WTC11 (cell line): ENCODE measurements around the gene CEP19. TPM values are rescaled to one million over a fixed set of nuclear protein-coding genes. Genes with fewer than 3 reads are reported as not detected.
"Not testable (repeated sequence)": the region's sequence is repeated elsewhere in the genome, so short reads cannot be mapped to it uniquely, and the experiment has no call there.

Experiments
- ATAC-seq: fragments of 200-7000 bp; cut with Tn5 transposase; 2 replicates; pipeline ENCODE4 v1.10.0; 2021; ENCODE audit warnings: mild to moderate bottlenecking, moderate library complexity
- CTCF ChIA-PET: fragments of 300-600 bp; sonication (Branson Sonifier 250); formaldehyde crosslinking; loops from one replicate; lab custom pipeline; 2021; ENCODE audit warnings: antibody characterized with exemption; lab: Charles Lee
- POLR2A ChIA-PET: fragments of 350-600 bp; sonication (Branson Sonifier 250); formaldehyde crosslinking; loops from one replicate; lab custom pipeline; 2021; ENCODE audit warnings: antibody characterized with exemption; lab: Charles Lee
- DNase-seq: peaks from one replicate; pipeline ENCODE4 v3.0.0; 2021; ENCODE audit warnings: low spot score
- H3K27ac Mint-ChIP-seq: 2 replicates; pipeline ENCODE4 v1.8.0; 2021; ENCODE audit warnings: mixed read lengths
- H3K27me3 Mint-ChIP-seq: 2 replicates; pipeline ENCODE4 v1.8.0; 2021; ENCODE audit warnings: low read depth, mild to moderate bottlenecking, moderate library complexity, mixed read lengths
- H3K36me3 Mint-ChIP-seq: 2 replicates; pipeline ENCODE4 v1.8.0; 2021; ENCODE audit warnings: mixed read lengths
- H3K4me1 Mint-ChIP-seq: 2 replicates; pipeline ENCODE4 v1.8.0; 2022; ENCODE audit warnings: mixed read lengths
- H3K4me3 Mint-ChIP-seq: 2 replicates; pipeline ENCODE4 v1.8.0; 2021; ENCODE audit warnings: mild to moderate bottlenecking, moderate library complexity, mixed read lengths
- H3K9me3 Mint-ChIP-seq: 2 replicates; pipeline ENCODE4 v1.8.0; 2021; ENCODE audit warnings: mixed read lengths
- ATF3 ChIP-seq: sonication (generic); formaldehyde crosslinking; conservative IDR thresholded peaks from 2 replicates; pipeline ENCODE4 v1.8.1; 2022; ENCODE audit warnings: mild to moderate bottlenecking, missing genetic modification reagents
- CREM ChIP-seq: sonication (generic); formaldehyde crosslinking; IDR thresholded peaks from 2 replicates; pipeline ENCODE4 v1.8.1; 2022; ENCODE audit warnings: mild to moderate bottlenecking, missing genetic modification reagents, moderate library complexity
- ESRRA ChIP-seq: sonication (generic); formaldehyde crosslinking; IDR thresholded peaks from 2 replicates; pipeline ENCODE4 v1.8.1; 2022; ENCODE audit warnings: mild to moderate bottlenecking, missing genetic modification reagents, borderline replicate concordance
- IRF1 ChIP-seq: sonication (generic); formaldehyde crosslinking; IDR thresholded peaks from 2 replicates; pipeline ENCODE4 v1.8.0; 2023; ENCODE audit warnings: missing genetic modification reagents
- JUN ChIP-seq: sonication (generic); formaldehyde crosslinking; IDR thresholded peaks from 2 replicates; pipeline ENCODE4 v1.8.0; 2023; ENCODE audit warnings: mild to moderate bottlenecking, missing genetic modification reagents
- NFE2L1 ChIP-seq: sonication (generic); formaldehyde crosslinking; IDR thresholded peaks from 2 replicates; pipeline ENCODE4 v1.8.1; 2023; ENCODE audit warnings: missing genetic modification reagents
- NFYB ChIP-seq: sonication (generic); formaldehyde crosslinking; conservative IDR thresholded peaks from 2 replicates; pipeline ENCODE4 v1.8.0; 2022; ENCODE audit warnings: low read depth, missing genetic modification reagents
- NR1H2 ChIP-seq: sonication (generic); formaldehyde crosslinking; IDR thresholded peaks from 2 replicates; pipeline ENCODE4 v1.9.0; 2021; ENCODE audit warnings: mild to moderate bottlenecking, moderate library complexity, missing genetic modification reagents
- NR3C1 ChIP-seq: sonication (generic); formaldehyde crosslinking; conservative IDR thresholded peaks from 2 replicates; pipeline ENCODE4 v1.8.1; 2023; ENCODE audit warnings: low read depth, mild to moderate bottlenecking, missing genetic modification reagents
- OVOL2 ChIP-seq: fragments of 250-450 bp; sonication (Bioruptor Pico); IDR thresholded peaks from 2 replicates; pipeline ENCODE4 v1.9.0; 2021; ENCODE audit warnings: mild to moderate bottlenecking, borderline replicate concordance
- PRDM15 ChIP-seq: sonication (generic); formaldehyde crosslinking; IDR thresholded peaks from 2 replicates; pipeline ENCODE4 v1.8.0; 2022; ENCODE audit warnings: missing genetic modification reagents
- STAT6 ChIP-seq: sonication (generic); formaldehyde crosslinking; conservative IDR thresholded peaks from 2 replicates; pipeline ENCODE4 v1.8.1; 2023; ENCODE audit warnings: mild to moderate bottlenecking, low read depth, missing genetic modification reagents, moderate library complexity
- TEAD1 ChIP-seq: sonication (generic); formaldehyde crosslinking; IDR thresholded peaks from 2 replicates; pipeline ENCODE4 v1.8.0; 2022; ENCODE audit warnings: mild to moderate bottlenecking, missing genetic modification reagents
- ZNF219 ChIP-seq: sonication (generic); formaldehyde crosslinking; IDR thresholded peaks from 2 replicates; pipeline ENCODE4 v1.8.0; 2023; ENCODE audit warnings: missing genetic modification reagents, mild to moderate bottlenecking, borderline replicate concordance
- ZNF396 ChIP-seq: fragments of 250-450 bp; sonication (Bioruptor Pico); IDR thresholded peaks from 2 replicates; pipeline ENCODE4 v1.8.0; 2021; ENCODE audit warnings: mild to moderate bottlenecking, moderate library complexity, borderline replicate concordance
- total RNA-seq: library from RNA; stranded (reverse); gene quantifications from 3 replicates; pipeline ENCODE4 v1.2.3, GENCODE V29; 2021

The CEP19 gene
- total RNA-seq, 1 experiment from 2014 or later, result 1.5 TPM

- no peak for TF ChIP-seq NFE2L1
- no peak for TF ChIP-seq STAT6 (CRISPR knock-in tag)
- no peak for TF ChIP-seq CREM (CRISPR knock-in tag)
- TF ChIP-seq ZNF219 (CRISPR knock-in tag), result no peak
- no peak for TF ChIP-seq ZNF396 (CRISPR knock-in tag)
- no peak for TF ChIP-seq ESRRA
These were observed 37.1 kb upstream of the CEP19 start (continued) for GRCh38 chr3:196749125-196749524.

GRCh38 chr3:196743569-196743968, 31.5 kb upstream of the CEP19 start:
- Mint-ChIP-seq H3K27ac (peak overlapping the region; percentile 71; the same call in 1 of the 2 replicates), H3K4me1 (peaks cover 56% of the 10 kb centered on the region)
- H3K27me3 Mint-ChIP-seq, ATAC-seq, POLR2A ChIA-PET, H3K4me3 Mint-ChIP-seq, DNase-seq, H3K9me3 Mint-ChIP-seq, H3K36me3 Mint-ChIP-seq: not testable (repeated sequence)
- CTCF ChIA-PET, result interaction anchor here (1.5 kb wide), 1 partner anchor 134 kb away, joined by 5 read pairs; no protein-coding TSS in a partner anchor

GRCh38 chr3:196741249-196741889, 29.3 kb upstream of the CEP19 start:
- TF ChIP-seq OVOL2, result no peak
- no peak for TF ChIP-seq NR1H2 (CRISPR knock-in tag)
- no peak for TF ChIP-seq TEAD1
- no peak for TF ChIP-seq JUN (CRISPR knock-in tag)
- no peak for TF ChIP-seq NFYB (CRISPR knock-in tag)
- TF ChIP-seq ATF3 (CRISPR knock-in tag), result no peak
- TF ChIP-seq NR3C1 (CRISPR knock-in tag), result no peak
- TF ChIP-seq IRF1 (CRISPR knock-in tag), result no peak
- TF ChIP-seq PRDM15, result no peak
- no peak for TF ChIP-seq NFE2L1
- H3K27me3 Mint-ChIP-seq, result no peaks in the 10 kb centered on the region
- no peak for ATAC-seq
- ChIA-PET POLR2A (interaction anchor here (1.0 to 1.5 kb wide), 3 partner anchors 34 to 212 kb away, joined by 3 to 8 read pairs (median 4); partner anchors contain the start of genes FBXO45 and WDR53), CTCF (interaction anchor here (1.8 kb wide), 1 partner anchor 218 kb away, joined by 5 read pairs; no protein-coding TSS in a partner anchor)
- no peak for DNase-seq
- H3K9me3 Mint-ChIP-seq, result peaks cover 6% of the 10 kb centered on the region
- peaks cover 39% of the 10 kb centered on the region for H3K4me1 Mint-ChIP-seq
- peak overlapping the region; percentile 100 for H3K4me3 Mint-ChIP-seq
- H3K27ac Mint-ChIP-seq, result peak overlapping the region; percentile 100
- peaks cover 2% of the 10 kb centered on the region; the same call in 1 of the 2 replicates for H3K36me3 Mint-ChIP-seq
